ENCODE results near the gene SLC43A3.

DNA sequence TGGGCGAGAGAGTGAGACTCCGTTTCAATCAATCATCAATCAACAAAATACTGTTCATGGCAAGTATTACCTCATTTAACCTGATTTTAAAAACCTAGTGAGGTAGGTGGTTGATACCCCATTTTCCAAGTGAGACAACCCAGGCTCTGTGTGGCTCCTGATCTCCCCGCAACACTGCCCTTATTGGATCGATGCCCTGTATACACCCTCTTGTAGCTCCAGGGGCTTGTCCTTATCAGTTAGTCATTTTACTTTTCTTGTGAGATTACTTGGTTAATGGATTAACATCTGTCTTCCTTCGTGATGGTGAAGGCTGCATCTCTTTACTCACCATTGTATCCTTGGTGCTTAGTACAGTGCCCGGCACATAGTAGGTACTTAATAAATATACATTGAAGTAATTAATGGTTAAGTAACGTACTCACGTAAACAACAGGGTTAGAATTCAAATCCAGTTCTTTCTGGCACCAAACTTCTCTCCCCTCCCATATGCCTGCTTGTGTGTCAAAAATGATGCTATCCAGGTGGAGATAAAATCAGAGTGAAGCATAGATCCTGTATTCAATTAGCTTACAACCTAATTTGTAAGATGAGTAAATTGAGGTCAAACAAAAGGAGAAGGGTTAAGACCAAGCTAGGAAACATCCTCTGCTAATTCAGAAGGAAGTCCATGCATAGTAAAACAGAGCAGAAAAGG, 34.7 kb downstream of the SLC43A3 start:
- TF ChIP-seq, protein P1, sequence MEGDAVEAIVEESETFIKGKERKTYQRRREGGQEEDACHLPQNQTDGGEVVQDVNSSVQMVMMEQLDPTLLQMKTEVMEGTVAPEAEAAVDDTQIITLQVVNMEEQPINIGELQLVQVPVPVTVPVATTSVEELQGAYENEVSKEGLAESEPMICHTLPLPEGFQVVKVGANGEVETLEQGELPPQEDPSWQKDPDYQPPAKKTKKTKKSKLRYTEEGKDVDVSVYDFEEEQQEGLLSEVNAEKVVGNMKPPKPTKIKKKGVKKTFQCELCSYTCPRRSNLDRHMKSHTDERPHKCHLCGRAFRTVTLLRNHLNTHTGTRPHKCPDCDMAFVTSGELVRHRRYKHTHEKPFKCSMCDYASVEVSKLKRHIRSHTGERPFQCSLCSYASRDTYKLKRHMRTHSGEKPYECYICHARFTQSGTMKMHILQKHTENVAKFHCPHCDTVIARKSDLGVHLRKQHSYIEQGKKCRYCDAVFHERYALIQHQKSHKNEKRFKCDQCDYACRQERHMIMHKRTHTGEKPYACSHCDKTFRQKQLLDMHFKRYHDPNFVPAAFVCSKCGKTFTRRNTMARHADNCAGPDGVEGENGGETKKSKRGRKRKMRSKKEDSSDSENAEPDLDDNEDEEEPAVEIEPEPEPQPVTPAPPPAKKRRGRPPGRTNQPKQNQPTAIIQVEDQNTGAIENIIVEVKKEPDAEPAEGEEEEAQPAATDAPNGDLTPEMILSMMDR (IDR thresholded peaks at IDR 0.05 in 8 of 11, conservative IDR thresholded peaks at IDR 0.05 in 3 of 11), result no peak
- TF ChIP-seq POLR2A (IDR thresholded peaks at IDR 0.05), result no peak
